Trophoblast cell (in vitro differentiated cells and primary cell): ENCODE results near the gene KIF1A.

Experiments used
- DNase-seq, 2 donors: peaks; one replicate each; pipeline ENCODE4 v3.0.0-alpha.2; 2016
- H2AFZ ChIP-seq: 2 replicates; pipeline ENCODE4 v1.6.1; 2013; ENCODE audit warnings: low read length, moderate library complexity, mild to moderate bottlenecking; ENCODE audit not compliant: insufficient read depth, poor library complexity
- H2AK5ac ChIP-seq: 2 replicates; pipeline ENCODE4 v1.6.1; 2013; ENCODE audit warnings: mild to moderate bottlenecking, low read length
- H2BK120ac ChIP-seq: 2 replicates; pipeline ENCODE4 v1.6.1; 2013; ENCODE audit warnings: low read length, mild to moderate bottlenecking, moderate library complexity; ENCODE audit not compliant: insufficient read depth, poor library complexity
- H2BK12ac ChIP-seq: 2 replicates; pipeline ENCODE4 v1.6.1; 2013; ENCODE audit warnings: mild to moderate bottlenecking, low read length, moderate library complexity
- H2BK5ac ChIP-seq: 2 replicates; pipeline ENCODE4 v1.6.1; 2013; ENCODE audit warnings: low read length, low read depth, moderate library complexity, mild to moderate bottlenecking; ENCODE audit not compliant: poor library complexity
- H3K14ac ChIP-seq: 2 replicates; pipeline ENCODE4 v1.6.1; 2013; ENCODE audit warnings: mild to moderate bottlenecking, low read length
- H3K18ac ChIP-seq: 2 replicates; pipeline ENCODE4 v1.6.1; 2013; ENCODE audit warnings: mild to moderate bottlenecking, low read length
- H3K23ac ChIP-seq: 2 replicates; pipeline ENCODE4 v1.6.1; 2013; ENCODE audit warnings: low read length
- H3K27ac ChIP-seq: 2 replicates; pipeline ENCODE4 v1.5.1; 2013; ENCODE audit warnings: low read depth, mild to moderate bottlenecking, inconsistent platforms, low read length, moderate library complexity
- H3K27me3 ChIP-seq: 2 replicates; pipeline ENCODE4 v1.6.1; 2013; ENCODE audit warnings: inconsistent platforms, mild to moderate bottlenecking, low read length, moderate library complexity; ENCODE audit not compliant: insufficient read depth
- H3K36me3 ChIP-seq, 2 experiments: 1 replicate in 1 of 2; 2 replicates in 1 of 2; pipeline ENCODE4 v1.6.1; 2013; ENCODE audit warnings: low read length in 2 of 2, mild to moderate bottlenecking in 2 of 2, moderate library complexity in 1 of 2; ENCODE audit not compliant: insufficient read depth in 2 of 2, control insufficient read depth in 1 of 2
- H3K4ac ChIP-seq: 2 replicates; pipeline ENCODE4 v1.6.1; 2013; ENCODE audit warnings: low read depth, mild to moderate bottlenecking, low read length, moderate library complexity
- H3K4me1 ChIP-seq, 2 experiments: 1 replicate in 1 of 2; 2 replicates in 1 of 2; pipeline ENCODE4 v1.6.1; 2013; ENCODE audit warnings: low read length in 2 of 2, mild to moderate bottlenecking in 2 of 2, moderate library complexity in 1 of 2; ENCODE audit not compliant: insufficient read depth in 2 of 2, control insufficient read depth in 1 of 2
- H3K4me2 ChIP-seq: 2 replicates; pipeline ENCODE4 v1.6.1; 2013; ENCODE audit warnings: inconsistent platforms, mild to moderate bottlenecking, low read length, moderate library complexity
- H3K4me3 ChIP-seq: 2 replicates; pipeline ENCODE4 v1.5.1; 2013; ENCODE audit warnings: mild to moderate bottlenecking, low read depth, low read length, inconsistent platforms
- H3K79me1 ChIP-seq: one replicate; pipeline ENCODE4 v1.6.1; 2013; ENCODE audit warnings: low read length
- H3K79me2 ChIP-seq: 2 replicates; pipeline ENCODE4 v1.6.1; 2013; ENCODE audit warnings: low read length, mild to moderate bottlenecking; ENCODE audit not compliant: control insufficient read depth, insufficient read depth, poor library complexity
- H3K9ac ChIP-seq: 2 replicates; pipeline ENCODE4 v1.6.1; 2013; ENCODE audit warnings: mild to moderate bottlenecking, low read length
- H3K9me3 ChIP-seq: 2 replicates; pipeline ENCODE4 v1.6.1; 2013; ENCODE audit warnings: low read depth, mild to moderate bottlenecking, control low read depth, inconsistent platforms, low read length; ENCODE audit not compliant: insufficient read depth
- H4K12ac ChIP-seq: 2 replicates; pipeline ENCODE4 v1.6.1; 2013; ENCODE audit warnings: low read depth, mild to moderate bottlenecking, low read length, moderate library complexity
- H4K8ac ChIP-seq: 2 replicates; pipeline ENCODE4 v1.6.1; 2013; ENCODE audit warnings: low read depth, mild to moderate bottlenecking, low read length, moderate library complexity
- H4K91ac ChIP-seq: one replicate; pipeline ENCODE4 v1.6.1; 2013; ENCODE audit warnings: low read depth, mild to moderate bottlenecking, low read length, moderate library complexity
- WGBS: extraction: QIAGEN DNeasy Blood & Tissue Kit; methylation state at CpG from one replicate; pipeline ENCODE4 v1.1.7; 2013; ENCODE audit warnings: missing lambda C conversion rate; ENCODE audit not compliant: insufficient read length, insufficient coverage; ENCODE audit errors: extremely low coverage; 5-methylcytosine and 5-hydroxymethylcytosine counted together

KIF1A gene

GRCh38 chr2:240815761-240816583, 4.0 kb downstream of the KIF1A start:
- WGBS = no CpG with 5 or more reads among the region's 9 CpGs
- Histone ChIP-seq H2AFZ (no peak overlapping the region), H3K4me2 (no peak overlapping the region), H3K79me1 (no peaks in the 10 kb centered on the region), H3K4ac (no peak overlapping the region), H3K4me1 (peaks cover 3 to 7% of the 10 kb centered on the region in 2 experiments), H3K36me3 (no peaks in the 10 kb centered on the region), H2AK5ac (no peak overlapping the region), H3K27me3 (peaks cover 33% of the 10 kb centered on the region), H3K79me2 (no peaks in the 10 kb centered on the region), H2BK5ac (no peak overlapping the region), H2BK120ac (no peak overlapping the region), H3K23ac (no peak overlapping the region), H3K9ac (no peak overlapping the region), H3K14ac (no peak overlapping the region), H4K12ac (no peak overlapping the region), H4K91ac (no peak overlapping the region), H3K18ac (no peak overlapping the region), H3K4me3 (peak overlapping the region; percentile 4), H3K9me3 (peaks cover 15% of the 10 kb centered on the region), H2BK12ac (no peak overlapping the region), H3K27ac (no peak overlapping the region), H4K8ac (no peak overlapping the region)
- DNase-seq = no peak

GRCh38 chr2:240814946-240815760, 4.9 kb downstream of the KIF1A start:
- no peak overlapping the region for H3K4me2 ChIP-seq
- H3K14ac ChIP-seq = no peak overlapping the region
- H2BK12ac ChIP-seq = no peak overlapping the region
- peaks cover 25% of the 10 kb centered on the region for H3K27me3 ChIP-seq
- no peak overlapping the region for H3K18ac ChIP-seq
- no peak overlapping the region for H4K12ac ChIP-seq
- H3K4ac ChIP-seq = no peak overlapping the region
- H3K23ac ChIP-seq = no peak overlapping the region
- no peak overlapping the region for H3K27ac ChIP-seq
- no peaks in the 10 kb centered on the region for H3K79me1 ChIP-seq
- no peak overlapping the region for H2BK5ac ChIP-seq
- no peak overlapping the region for H2AFZ ChIP-seq
- no peak overlapping the region for H4K8ac ChIP-seq
- H4K91ac ChIP-seq = no peak overlapping the region
- no peaks in the 10 kb centered on the region for H3K36me3 ChIP-seq
- peaks cover 3 to 7% of the 10 kb centered on the region in 2 experiments for H3K4me1 ChIP-seq
- WGBS = no CpG with 5 or more reads among the region's 11 CpGs
- no peaks in the 10 kb centered on the region for H3K79me2 ChIP-seq
- DNase-seq = no peak
- H3K9ac ChIP-seq = no peak overlapping the region
- no peak overlapping the region for H2AK5ac ChIP-seq
- no peak overlapping the region for H2BK120ac ChIP-seq
- H3K9me3 ChIP-seq = peaks cover 15% of the 10 kb centered on the region
- H3K4me3 ChIP-seq = no peak overlapping the region

- Histone ChIP-seq H2BK5ac (no peak overlapping the region), H3K9me3 (peaks cover 15% of the 10 kb centered on the region), H2BK12ac (no peak overlapping the region), H4K12ac (no peak overlapping the region), H3K18ac (no peak overlapping the region), H2BK120ac (no peak overlapping the region), H3K9ac (no peak overlapping the region), H3K4me3 (no peak overlapping the region), H3K4me1 (peaks cover 0 to 2% of the 10 kb centered on the region in 2 experiments), H4K8ac (no peak overlapping the region), H3K14ac (no peak overlapping the region), H3K79me1 (no peaks in the 10 kb centered on the region), H3K4ac (no peak overlapping the region), H2AK5ac (no peak overlapping the region), H3K79me2 (no peaks in the 10 kb centered on the region), H3K27me3 (peaks cover 16% of the 10 kb centered on the region), H3K4me2 (no peak overlapping the region), H3K23ac (no peak overlapping the region), H2AFZ (no peak overlapping the region), H3K27ac (no peak overlapping the region), H3K36me3 (no peaks in the 10 kb centered on the region), H4K91ac (no peak overlapping the region)
- DNase-seq = no peak
- no CpG with 5 or more reads among the region's 4 CpGs for WGBS
Observed at GRCh38 chr2:240814280-240814679, 5.7 kb downstream of the KIF1A start.

- Histone ChIP-seq H3K23ac (no peak overlapping the region), H2BK12ac (no peak overlapping the region), H3K79me1 (no peaks in the 10 kb centered on the region), H3K14ac (no peak overlapping the region), H3K18ac (no peak overlapping the region), H3K79me2 (no peaks in the 10 kb centered on the region), H3K27me3 (peaks cover 7% of the 10 kb centered on the region), H3K27ac (no peak overlapping the region), H3K9ac (no peak overlapping the region), H3K4ac (no peak overlapping the region), H4K8ac (no peak overlapping the region), H4K12ac (no peak overlapping the region), H3K4me1 (no peaks in the 10 kb centered on the region), H2BK120ac (no peak overlapping the region), H2AFZ (no peak overlapping the region), H3K36me3 (no peaks in the 10 kb centered on the region), H3K9me3 (peaks cover 12% of the 10 kb centered on the region), H3K4me3 (no peak overlapping the region), H3K4me2 (no peak overlapping the region), H2BK5ac (no peak overlapping the region), H2AK5ac (no peak overlapping the region), H4K91ac (no peak overlapping the region)
- no CpG with 5 or more reads among the region's 17 CpGs for WGBS
- no peak for DNase-seq
Observed at GRCh38 chr2:240813231-240813921, 6.6 kb downstream of the KIF1A start.
